Glutamatergic neuron (in vitro differentiated cells): Measurements from ENCODE around the gene FRS3. TPM values are rescaled to one million over a fixed set of nuclear protein-coding genes. Genes with fewer than 3 reads are reported as not detected.
"Not testable (repeated sequence)": the region's sequence is repeated elsewhere in the genome, so short reads cannot be mapped to it uniquely, and the experiment has no call there.

Source experiments
- DNase-seq: peaks from one replicate; pipeline ENCODE4 v3.0.0; 2022
- H3K27ac Mint-ChIP-seq: one replicate; pipeline ENCODE4 v1.8.0; 2020; ENCODE audit warnings: mild to moderate bottlenecking, mixed read lengths, inconsistent platforms; ENCODE audit not compliant: unreplicated experiment
- H3K27me3 Mint-ChIP-seq: one replicate; pipeline ENCODE4 v1.8.0; 2020; ENCODE audit warnings: mild to moderate bottlenecking, moderate library complexity, mixed read lengths, inconsistent platforms; ENCODE audit not compliant: unreplicated experiment
- H3K36me3 Mint-ChIP-seq: one replicate; pipeline ENCODE4 v1.8.0; 2020; ENCODE audit warnings: mild to moderate bottlenecking, mixed read lengths, inconsistent platforms; ENCODE audit not compliant: unreplicated experiment
- H3K4me1 Mint-ChIP-seq: one replicate; pipeline ENCODE4 v1.8.0; 2020; ENCODE audit warnings: mild to moderate bottlenecking, low read depth, mixed read lengths, inconsistent platforms; ENCODE audit not compliant: unreplicated experiment
- H3K4me3 Mint-ChIP-seq: one replicate; pipeline ENCODE4 v1.8.0; 2020; ENCODE audit warnings: mild to moderate bottlenecking, mixed read lengths, inconsistent platforms; ENCODE audit not compliant: unreplicated experiment
- H3K9me3 Mint-ChIP-seq: one replicate; pipeline ENCODE4 v1.8.0; 2020; ENCODE audit warnings: mild to moderate bottlenecking, moderate library complexity, mixed read lengths, inconsistent platforms; ENCODE audit not compliant: unreplicated experiment
- total RNA-seq: library from RNA; stranded (reverse); fragmentation: NEBNext Ultra II Directional; extraction: Animal tissue kit (Norgen Biotek cat#: 25700); gene quantifications from one replicate; pipeline ENCODE4 v1.2.1, GENCODE V29; 2021; ENCODE audit not compliant: unreplicated experiment
- TF ChIP-seq, protein P1 (sequence below): fragments of 200-600 bp; sonication (generic); IDR thresholded peaks from one replicate; pipeline ENCODE4 v1.5.0; 2021; ENCODE audit not compliant: partially characterized antibody, unreplicated experiment

Gene FRS3
- total RNA-seq, 1 donor from 2014 or later, result 17.8 TPM

DNA sequence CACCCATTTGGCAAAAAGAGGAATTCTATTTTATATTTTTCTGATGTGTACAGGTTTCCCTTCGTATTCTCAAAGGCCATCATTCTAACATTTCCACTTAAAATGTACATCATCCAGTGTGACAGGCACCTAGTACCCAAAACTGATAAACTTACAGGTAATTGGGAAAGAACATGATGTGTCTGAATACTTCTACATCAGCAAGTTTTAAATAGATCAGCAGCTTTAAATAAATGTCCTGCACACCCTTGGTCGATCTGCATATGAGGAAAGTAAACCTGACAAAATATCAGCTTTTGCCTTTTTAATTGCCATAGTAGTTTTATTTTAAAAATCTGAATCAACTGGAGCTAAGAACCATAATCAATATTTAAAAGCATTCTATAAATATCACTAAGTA lies 34.3 kb upstream of the FRS3 start:
- Mint-ChIP-seq H3K27ac (peak overlapping the region; percentile 57), H3K4me1 (peaks cover 19% of the 10 kb centered on the region), H3K36me3 (no peaks in the 10 kb centered on the region), H3K4me3 (no peak overlapping the region), H3K27me3 (peaks cover 3% of the 10 kb centered on the region), H3K9me3 (no peaks in the 10 kb centered on the region)
- DNase-seq, result no peak
- TF ChIP-seq, protein P1, sequence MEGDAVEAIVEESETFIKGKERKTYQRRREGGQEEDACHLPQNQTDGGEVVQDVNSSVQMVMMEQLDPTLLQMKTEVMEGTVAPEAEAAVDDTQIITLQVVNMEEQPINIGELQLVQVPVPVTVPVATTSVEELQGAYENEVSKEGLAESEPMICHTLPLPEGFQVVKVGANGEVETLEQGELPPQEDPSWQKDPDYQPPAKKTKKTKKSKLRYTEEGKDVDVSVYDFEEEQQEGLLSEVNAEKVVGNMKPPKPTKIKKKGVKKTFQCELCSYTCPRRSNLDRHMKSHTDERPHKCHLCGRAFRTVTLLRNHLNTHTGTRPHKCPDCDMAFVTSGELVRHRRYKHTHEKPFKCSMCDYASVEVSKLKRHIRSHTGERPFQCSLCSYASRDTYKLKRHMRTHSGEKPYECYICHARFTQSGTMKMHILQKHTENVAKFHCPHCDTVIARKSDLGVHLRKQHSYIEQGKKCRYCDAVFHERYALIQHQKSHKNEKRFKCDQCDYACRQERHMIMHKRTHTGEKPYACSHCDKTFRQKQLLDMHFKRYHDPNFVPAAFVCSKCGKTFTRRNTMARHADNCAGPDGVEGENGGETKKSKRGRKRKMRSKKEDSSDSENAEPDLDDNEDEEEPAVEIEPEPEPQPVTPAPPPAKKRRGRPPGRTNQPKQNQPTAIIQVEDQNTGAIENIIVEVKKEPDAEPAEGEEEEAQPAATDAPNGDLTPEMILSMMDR, result no peak

DNA sequence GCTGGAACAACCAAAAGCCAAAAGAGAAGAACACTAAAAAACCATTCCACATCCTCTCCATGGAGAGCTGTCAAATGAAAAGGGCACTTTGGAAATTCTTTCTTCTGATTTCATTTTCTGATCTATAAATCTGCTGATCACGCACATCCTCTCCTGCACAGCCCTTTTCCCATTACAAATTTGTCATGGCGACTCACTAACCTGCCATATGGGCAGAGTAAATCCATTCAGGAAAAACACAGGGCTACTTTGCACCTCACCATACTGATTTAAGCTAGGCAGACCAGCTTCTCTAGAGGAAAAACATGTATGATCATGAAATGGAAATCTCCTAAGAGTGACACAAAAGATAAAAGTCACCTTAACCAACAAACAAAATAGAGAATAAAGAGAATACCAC lies 33.8 kb upstream of the FRS3 start:
- TF ChIP-seq, protein P1, result no peak
- Mint-ChIP-seq H3K4me1 (peaks cover 19% of the 10 kb centered on the region), H3K36me3 (no peaks in the 10 kb centered on the region), H3K27me3 (peaks cover 3% of the 10 kb centered on the region), H3K9me3 (no peaks in the 10 kb centered on the region), H3K4me3 (no peak overlapping the region), H3K27ac (peak overlapping the region; percentile 56)
- DNase-seq, result no peak

GRCh38 chr6:41811946-41812345 lies 32.2 kb upstream of the FRS3 start:
- peaks cover 19% of the 10 kb centered on the region for H3K4me1 Mint-ChIP-seq
- H3K27ac Mint-ChIP-seq, H3K36me3 Mint-ChIP-seq, H3K27me3 Mint-ChIP-seq, H3K9me3 Mint-ChIP-seq, H3K4me3 Mint-ChIP-seq, DNase-seq: not testable (repeated sequence)

GRCh38 chr6:41811095-41811494 lies 31.4 kb upstream of the FRS3 start:
- no peaks in the 10 kb centered on the region for H3K9me3 Mint-ChIP-seq
- no peak for DNase-seq

GRCh38 chr6:41805830-41806774 lies 26.4 kb upstream of the FRS3 start:
- no peak overlapping the region for H3K4me3 Mint-ChIP-seq
- no peaks in the 10 kb centered on the region for H3K9me3 Mint-ChIP-seq
- H3K4me1 Mint-ChIP-seq, result peaks cover 3% of the 10 kb centered on the region
- TF ChIP-seq, protein P1, result no peak
- no peaks in the 10 kb centered on the region for H3K36me3 Mint-ChIP-seq
- no peak for DNase-seq
- H3K27me3 Mint-ChIP-seq, result no peaks in the 10 kb centered on the region
- no peak overlapping the region for H3K27ac Mint-ChIP-seq

More at GRCh38 chr6:41811095-41811494, 31.4 kb upstream of the FRS3 start:
- H3K4me3 Mint-ChIP-seq, result no peak overlapping the region
- H3K27ac Mint-ChIP-seq, result no peak overlapping the region
- H3K27me3 Mint-ChIP-seq, result peaks cover 3% of the 10 kb centered on the region
- H3K4me1 Mint-ChIP-seq, result peaks cover 16% of the 10 kb centered on the region
- TF ChIP-seq, protein P1, result no peak
- no peaks in the 10 kb centered on the region for H3K36me3 Mint-ChIP-seq
